Progenitor cell of endocrine pancreas (in vitro differentiated cells): ENCODE measurements around the gene RRN3. TPM values are rescaled to one million over a fixed set of nuclear protein-coding genes. Genes with fewer than 3 reads are reported as not detected.
A peak's percentile ranks its signal among the peaks of the same experiment; 100 is the strongest.
"Not testable (repeated sequence)": the region's sequence is repeated elsewhere in the genome, so short reads cannot be mapped to it uniquely, and the experiment has no call there.

Experiments used
- DNase-seq: peaks from one replicate; pipeline ENCODE4 v3.0.0; 2021; ENCODE audit warnings: low spot score; ENCODE audit not compliant: unreplicated experiment
- H3K27ac Mint-ChIP-seq: 2 replicates; pipeline ENCODE4 v1.8.0; 2021; ENCODE audit warnings: mild to moderate bottlenecking, moderate library complexity, mixed read lengths
- H3K27me3 Mint-ChIP-seq: 2 replicates; pipeline ENCODE4 v1.8.0; 2021; ENCODE audit warnings: mixed read lengths
- H3K36me3 Mint-ChIP-seq: 2 replicates; pipeline ENCODE4 v1.8.0; 2022; ENCODE audit warnings: mixed read lengths; ENCODE audit not compliant: insufficient read depth
- H3K4me1 Mint-ChIP-seq: 2 replicates; pipeline ENCODE4 v1.8.0; 2021; ENCODE audit warnings: low read depth, mixed read lengths
- H3K4me3 Mint-ChIP-seq: 2 replicates; pipeline ENCODE4 v1.8.0; 2021; ENCODE audit warnings: low read depth, mild to moderate bottlenecking, moderate library complexity, mixed read lengths
- H3K9me3 Mint-ChIP-seq: 2 replicates; pipeline ENCODE4 v1.8.0; 2021; ENCODE audit warnings: low read depth, mixed read lengths
- total RNA-seq: library from RNA; stranded (reverse); gene quantifications from 2 replicates; pipeline ENCODE4 v1.2.1, GENCODE V29; 2021
- TF ChIP-seq, protein P1 (sequence below): fragments of 200-600 bp; sonication (generic); IDR thresholded peaks from one replicate; pipeline ENCODE4 v1.5.0; 2021; ENCODE audit warnings: antibody characterized with exemption, mild to moderate bottlenecking; ENCODE audit not compliant: unreplicated experiment

The RRN3 gene
- total RNA-seq, 1 donor from 2014 or later, result 40.0 TPM

DNA sequence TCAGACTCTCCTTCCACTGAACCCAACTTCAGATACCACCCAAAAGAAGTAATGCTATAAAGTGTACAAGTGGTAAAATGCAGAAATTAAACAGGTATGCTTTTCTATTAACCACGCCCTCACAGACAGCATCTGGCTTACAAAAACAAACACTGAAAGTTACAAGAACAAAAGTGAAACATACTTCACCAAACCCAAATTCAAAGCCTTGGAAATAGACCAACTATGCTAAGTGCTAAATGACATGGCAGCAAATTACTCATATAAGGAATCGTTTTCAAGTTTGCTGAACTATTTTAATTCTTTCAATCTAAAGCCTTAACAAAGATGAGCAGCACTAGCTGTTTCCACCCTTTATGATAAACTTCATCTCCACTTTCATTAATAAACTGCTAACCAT lies 17.9 kb downstream of the RRN3 start:
- not testable (repeated sequence) for H3K9me3 Mint-ChIP-seq, H3K27me3 Mint-ChIP-seq, H3K4me1 Mint-ChIP-seq, H3K4me3 Mint-ChIP-seq, DNase-seq, H3K27ac Mint-ChIP-seq
- H3K36me3 Mint-ChIP-seq, result peaks cover 37% of the 10 kb centered on the region

GRCh38 chr16:15073101-15073500 lies 21.0 kb downstream of the RRN3 start:
- H3K4me1 Mint-ChIP-seq, result no peaks in the 10 kb centered on the region
- H3K36me3 Mint-ChIP-seq, result peaks cover 22% of the 10 kb centered on the region
- H3K4me3 Mint-ChIP-seq, result no peak overlapping the region
- TF ChIP-seq, protein P1, sequence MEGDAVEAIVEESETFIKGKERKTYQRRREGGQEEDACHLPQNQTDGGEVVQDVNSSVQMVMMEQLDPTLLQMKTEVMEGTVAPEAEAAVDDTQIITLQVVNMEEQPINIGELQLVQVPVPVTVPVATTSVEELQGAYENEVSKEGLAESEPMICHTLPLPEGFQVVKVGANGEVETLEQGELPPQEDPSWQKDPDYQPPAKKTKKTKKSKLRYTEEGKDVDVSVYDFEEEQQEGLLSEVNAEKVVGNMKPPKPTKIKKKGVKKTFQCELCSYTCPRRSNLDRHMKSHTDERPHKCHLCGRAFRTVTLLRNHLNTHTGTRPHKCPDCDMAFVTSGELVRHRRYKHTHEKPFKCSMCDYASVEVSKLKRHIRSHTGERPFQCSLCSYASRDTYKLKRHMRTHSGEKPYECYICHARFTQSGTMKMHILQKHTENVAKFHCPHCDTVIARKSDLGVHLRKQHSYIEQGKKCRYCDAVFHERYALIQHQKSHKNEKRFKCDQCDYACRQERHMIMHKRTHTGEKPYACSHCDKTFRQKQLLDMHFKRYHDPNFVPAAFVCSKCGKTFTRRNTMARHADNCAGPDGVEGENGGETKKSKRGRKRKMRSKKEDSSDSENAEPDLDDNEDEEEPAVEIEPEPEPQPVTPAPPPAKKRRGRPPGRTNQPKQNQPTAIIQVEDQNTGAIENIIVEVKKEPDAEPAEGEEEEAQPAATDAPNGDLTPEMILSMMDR, result no peak
- no peaks in the 10 kb centered on the region for H3K9me3 Mint-ChIP-seq
- no peak for DNase-seq
- no peaks in the 10 kb centered on the region for H3K27me3 Mint-ChIP-seq
- no peak overlapping the region for H3K27ac Mint-ChIP-seq

DNA sequence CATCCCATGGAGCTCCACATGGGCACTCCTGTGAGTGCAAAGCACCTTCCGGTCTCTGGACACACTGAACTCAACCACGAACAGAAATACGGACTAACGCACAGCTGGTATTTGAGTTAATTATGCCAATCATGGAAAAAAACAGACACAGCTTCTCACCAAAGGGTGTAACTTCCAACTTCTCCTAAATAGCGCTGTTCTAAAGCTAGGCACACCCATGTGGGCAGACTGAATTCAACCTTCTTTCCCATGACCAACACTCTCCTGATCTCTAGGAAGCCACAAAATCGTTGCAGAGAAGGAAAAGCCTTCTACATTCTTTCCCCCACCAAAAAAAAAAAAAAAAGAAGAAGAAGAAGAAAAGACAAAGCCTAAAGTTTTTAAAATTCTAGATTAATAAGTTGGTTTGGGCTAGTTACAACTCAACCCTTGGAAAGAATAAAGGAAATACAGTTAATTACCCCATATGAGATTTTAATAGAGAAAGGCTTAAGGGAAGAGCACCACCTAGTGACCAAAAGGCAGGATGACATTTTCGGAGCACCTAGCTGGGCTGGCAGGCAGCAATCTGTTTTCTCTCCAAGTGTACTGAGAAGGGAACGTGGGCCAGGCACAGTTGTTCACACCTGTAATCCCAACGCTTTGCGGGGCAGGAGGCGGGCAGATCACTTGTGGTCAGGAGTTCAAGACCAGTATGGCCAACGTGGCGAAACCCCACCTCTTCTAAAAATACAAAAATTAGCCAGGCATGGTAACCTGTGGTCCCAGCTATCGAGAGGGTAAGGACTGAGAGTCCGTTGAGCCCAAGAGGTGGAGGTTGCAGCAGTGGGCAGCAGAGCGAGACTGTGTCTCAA lies 21.9 kb downstream of the RRN3 start:
- H3K27me3 Mint-ChIP-seq, H3K9me3 Mint-ChIP-seq: not testable (repeated sequence)
- H3K36me3 Mint-ChIP-seq, result peaks cover 17% of the 10 kb centered on the region

DNA sequence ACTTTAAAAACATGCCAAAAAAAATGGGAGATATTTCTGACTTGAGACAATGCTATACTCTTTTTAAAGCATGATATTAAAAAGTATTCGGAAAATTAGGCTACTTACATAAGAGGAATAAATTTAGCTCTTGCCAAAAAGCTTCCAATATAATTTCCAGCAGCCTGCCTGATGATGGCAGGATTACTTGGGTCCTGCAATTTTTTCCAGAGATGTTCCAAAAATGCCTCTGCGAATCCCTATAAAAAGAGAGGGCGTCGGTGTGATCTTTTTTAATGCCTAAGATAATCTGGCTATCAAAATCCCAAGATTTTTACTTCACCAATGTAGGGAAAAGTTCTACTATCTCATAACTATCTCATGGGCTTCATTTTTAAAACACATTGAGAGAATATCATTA lies 23.1 kb downstream of the RRN3 start:
- DNase-seq, H3K27me3 Mint-ChIP-seq, H3K4me3 Mint-ChIP-seq, H3K4me1 Mint-ChIP-seq, H3K27ac Mint-ChIP-seq, H3K9me3 Mint-ChIP-seq: not testable (repeated sequence)
- H3K36me3 Mint-ChIP-seq, result peaks cover 13% of the 10 kb centered on the region

More for the DNA sequence above, 21.9 kb downstream of the RRN3 start:
- H3K4me1 Mint-ChIP-seq, DNase-seq, H3K4me3 Mint-ChIP-seq: not testable (repeated sequence)
- H3K27ac Mint-ChIP-seq, result peak overlapping the region; percentile 77
- TF ChIP-seq, protein P1, result peak; percentile 41

GRCh38 chr16:15066690-15067089 lies 27.4 kb downstream of the RRN3 start:
- H3K4me1 Mint-ChIP-seq, H3K27me3 Mint-ChIP-seq, H3K27ac Mint-ChIP-seq, DNase-seq, H3K9me3 Mint-ChIP-seq, H3K4me3 Mint-ChIP-seq: not testable (repeated sequence)
- H3K36me3 Mint-ChIP-seq, result peaks cover 20% of the 10 kb centered on the region

- not testable (repeated sequence) for DNase-seq, H3K4me1 Mint-ChIP-seq, H3K4me3 Mint-ChIP-seq, H3K27ac Mint-ChIP-seq, H3K9me3 Mint-ChIP-seq, H3K27me3 Mint-ChIP-seq
- peaks cover 26% of the 10 kb centered on the region for H3K36me3 Mint-ChIP-seq
These were observed 28.1 kb downstream of the RRN3 start for GRCh38 chr16:15065961-15066360.

DNA sequence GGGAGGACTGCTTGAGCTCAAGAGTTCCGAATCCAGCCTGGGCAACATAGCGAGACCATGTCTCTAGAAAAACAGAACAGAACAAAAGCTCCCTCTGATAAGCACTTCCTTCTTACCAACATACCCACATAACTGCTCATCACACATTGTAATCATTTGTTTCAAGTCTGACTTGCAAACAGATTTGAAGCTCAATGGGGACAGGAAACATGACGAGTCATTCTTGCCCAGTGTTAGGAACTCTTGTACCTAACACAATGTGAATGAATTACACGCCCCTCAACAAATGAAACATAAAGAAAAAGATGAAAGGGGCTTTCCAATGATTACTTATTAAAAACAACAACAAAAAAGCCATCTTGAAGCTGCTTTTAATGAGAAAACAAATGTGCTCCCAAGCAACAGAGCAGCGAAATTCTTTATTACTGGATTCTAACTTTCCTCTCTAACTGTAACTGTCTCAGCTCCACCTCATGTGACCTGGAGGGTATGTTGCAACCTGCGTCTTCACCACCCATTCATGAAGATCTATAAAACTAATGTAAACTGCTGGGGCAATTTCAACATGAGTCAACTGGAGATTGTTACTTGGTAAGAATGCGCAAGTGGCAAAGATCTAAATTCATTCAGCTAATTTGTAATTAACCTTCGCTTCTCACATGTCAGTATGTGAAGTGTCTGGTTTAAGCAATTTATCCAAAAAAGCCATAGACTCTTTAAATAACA lies 31.8 kb downstream of the RRN3 start:
- not testable (repeated sequence) for DNase-seq, H3K4me3 Mint-ChIP-seq, H3K27me3 Mint-ChIP-seq, H3K27ac Mint-ChIP-seq, H3K9me3 Mint-ChIP-seq
- Mint-ChIP-seq H3K36me3 (peaks cover 38% of the 10 kb centered on the region), H3K4me1 (peaks cover 18% of the 10 kb centered on the region)
